Keratinocyte (primary cell): ENCODE measurements around the gene KMO.

ENCODE experiments used
- EZH2 ChIP-seq: IDR thresholded peaks from one replicate; pipeline ENCODE4 v1.6.1; 2012; ENCODE audit warnings: inconsistent platforms, mild to moderate bottlenecking, low read length, moderate library complexity
- TF ChIP-seq, protein P1 (sequence below), 3 experiments: IDR thresholded peaks in 1 of 3; conservative IDR thresholded peaks in 1 of 3; optimal IDR thresholded peaks in 1 of 3; 2 replicates in 2 of 3; 3 replicates in 1 of 3; pipeline versions ENCODE3 to v1.5.1; 2011; ENCODE audit warnings: low read length in 3 of 3, mild to moderate bottlenecking in 3 of 3, moderate library complexity in 2 of 3, control low read depth in 1 of 3, inconsistent platforms in 1 of 3; ENCODE audit not compliant: insufficient read depth in 2 of 3; ENCODE audit errors: extremely low read depth in 1 of 3

DNA sequence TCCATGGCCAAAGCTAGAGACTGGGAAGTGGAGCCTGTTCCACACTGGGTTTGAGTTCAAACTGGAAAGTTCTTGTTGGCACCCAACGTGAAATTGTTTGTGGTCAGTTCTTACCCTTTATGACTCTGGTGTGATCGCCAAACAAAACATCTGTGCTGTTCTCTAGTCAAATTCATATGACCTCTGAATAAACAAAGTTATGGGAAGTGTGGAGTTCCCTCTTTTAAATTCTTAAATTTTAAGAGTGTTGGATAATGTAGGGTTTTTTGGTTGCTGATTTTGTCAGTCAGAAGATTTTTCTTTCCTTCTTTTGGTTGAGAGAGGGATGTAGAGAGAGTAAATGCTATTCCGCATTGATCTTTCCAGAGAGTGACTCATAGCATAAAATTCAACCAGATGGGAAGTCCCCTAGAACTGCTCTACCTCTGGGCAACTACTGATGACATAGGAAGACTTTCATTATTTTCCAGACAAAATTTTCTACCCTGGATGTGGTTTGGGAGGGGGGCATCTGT is 71.6 kb downstream of the KMO start:
- TF ChIP-seq, protein P1, sequence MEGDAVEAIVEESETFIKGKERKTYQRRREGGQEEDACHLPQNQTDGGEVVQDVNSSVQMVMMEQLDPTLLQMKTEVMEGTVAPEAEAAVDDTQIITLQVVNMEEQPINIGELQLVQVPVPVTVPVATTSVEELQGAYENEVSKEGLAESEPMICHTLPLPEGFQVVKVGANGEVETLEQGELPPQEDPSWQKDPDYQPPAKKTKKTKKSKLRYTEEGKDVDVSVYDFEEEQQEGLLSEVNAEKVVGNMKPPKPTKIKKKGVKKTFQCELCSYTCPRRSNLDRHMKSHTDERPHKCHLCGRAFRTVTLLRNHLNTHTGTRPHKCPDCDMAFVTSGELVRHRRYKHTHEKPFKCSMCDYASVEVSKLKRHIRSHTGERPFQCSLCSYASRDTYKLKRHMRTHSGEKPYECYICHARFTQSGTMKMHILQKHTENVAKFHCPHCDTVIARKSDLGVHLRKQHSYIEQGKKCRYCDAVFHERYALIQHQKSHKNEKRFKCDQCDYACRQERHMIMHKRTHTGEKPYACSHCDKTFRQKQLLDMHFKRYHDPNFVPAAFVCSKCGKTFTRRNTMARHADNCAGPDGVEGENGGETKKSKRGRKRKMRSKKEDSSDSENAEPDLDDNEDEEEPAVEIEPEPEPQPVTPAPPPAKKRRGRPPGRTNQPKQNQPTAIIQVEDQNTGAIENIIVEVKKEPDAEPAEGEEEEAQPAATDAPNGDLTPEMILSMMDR (optimal IDR thresholded peaks at IDR 0.05 in 1 of 3, IDR thresholded peaks at IDR 0.05 in 1 of 3, conservative IDR thresholded peaks at IDR 0.05 in 1 of 3; ENCODE audit: extremely low read depth in 1 of 3, insufficient read depth in 2 of 3, low read length in 3 of 3), result no peak
- no peak for TF ChIP-seq EZH2
